HepG2 (cell line): Measurements from ENCODE around the gene DOCK9. TPM values are rescaled to one million over a fixed set of nuclear protein-coding genes. Genes with fewer than 3 reads are reported as not detected.

Experiments used
- EP300 ChIP-seq, 3 experiments: sonication (generic) in 1 of 3; formaldehyde crosslinking in 1 of 3; IDR thresholded peaks; 2 replicates each; pipeline versions ENCODE4 v1.5.1 to v1.6.1; 2011 to 2020; ENCODE audit warnings: low read depth in 2 of 3, low read length in 2 of 3, borderline replicate concordance in 1 of 3, improper control_type of control experiment in 1 of 3, mild to moderate bottlenecking in 1 of 3, missing genetic modification reagents in 1 of 3, moderate library complexity in 1 of 3
- FLYWCH1 ChIP-seq: sonication (generic); formaldehyde crosslinking; IDR thresholded peaks from 2 replicates; pipeline ENCODE4 v1.8.1; 2023; ENCODE audit warnings: mild to moderate bottlenecking, missing genetic modification reagents
- GABPB1 ChIP-seq: IDR thresholded peaks from 2 replicates; pipeline ENCODE4 v1.6.1; 2016; ENCODE audit warnings: mild to moderate bottlenecking, missing genetic modification reagents, moderate library complexity, missing compliant biosample characterization
- HNF1B ChIP-seq: sonication (generic); formaldehyde crosslinking; IDR thresholded peaks from 2 replicates; pipeline ENCODE4 v1.5.1; 2020; ENCODE audit warnings: mild to moderate bottlenecking, moderate library complexity, missing genetic modification reagents
- HNF4G ChIP-seq, 2 experiments: sonication (generic) in 1 of 2; formaldehyde crosslinking in 1 of 2; IDR thresholded peaks; 2 replicates each; pipeline versions ENCODE4 v1.4.0 to v1.6.1; 2011 to 2020; ENCODE audit warnings: borderline replicate concordance in 2 of 2, low read depth in 2 of 2, mild to moderate bottlenecking in 2 of 2, low read length in 1 of 2, missing genetic modification reagents in 1 of 2, moderate library complexity in 1 of 2
- HNRNPK ChIP-seq: fragments of 200-400 bp; formaldehyde crosslinking; IDR thresholded peaks from 2 replicates; pipeline ENCODE4 v1.6.1; 2018; ENCODE audit warnings: low read length, low read depth, moderate library complexity, mild to moderate bottlenecking; ENCODE audit not compliant: poor library complexity, severe bottlenecking
- HOMEZ ChIP-seq: IDR thresholded peaks from 2 replicates; pipeline ENCODE4 v1.6.1; 2016; ENCODE audit warnings: low read depth
- IKZF5 ChIP-seq: IDR thresholded peaks from 2 replicates; pipeline ENCODE4 v1.6.1; 2018; ENCODE audit warnings: missing genetic modification reagents, mild to moderate bottlenecking, missing compliant biosample characterization
- JUND ChIP-seq: sonication (generic); formaldehyde crosslinking; IDR thresholded peaks from 2 replicates; pipeline ENCODE4 v1.8.0; 2022; ENCODE audit warnings: mild to moderate bottlenecking, missing genetic modification reagents
- MED1 ChIP-seq: sonication (generic); formaldehyde crosslinking; IDR thresholded peaks from 2 replicates; pipeline ENCODE4 v1.4.0; 2020; ENCODE audit warnings: missing genetic modification reagents
- RXRB ChIP-seq: IDR thresholded peaks from 2 replicates; pipeline ENCODE4 v1.6.1; 2016; ENCODE audit warnings: borderline replicate concordance, missing genetic modification reagents, missing compliant biosample characterization
- TEAD3 ChIP-seq: optimal IDR thresholded peaks from 2 replicates; pipeline ENCODE3; 2016; ENCODE audit warnings: borderline replicate concordance
- ZBTB10 ChIP-seq: sonication (generic); formaldehyde crosslinking; IDR thresholded peaks from 2 replicates; pipeline ENCODE4 v1.4.0; 2020; ENCODE audit warnings: missing genetic modification reagents, borderline replicate concordance
- ZBTB43 ChIP-seq: sonication (generic); formaldehyde crosslinking; conservative IDR thresholded peaks from 2 replicates; pipeline ENCODE4 v1.4.0; 2020; ENCODE audit warnings: missing genetic modification reagents
- ZNF12 ChIP-seq: sonication (generic); formaldehyde crosslinking; IDR thresholded peaks from 2 replicates; pipeline ENCODE4 v1.5.0; 2020; ENCODE audit warnings: missing genetic modification reagents
- ZNF383 ChIP-seq: sonication (generic); formaldehyde crosslinking; IDR thresholded peaks from 2 replicates; pipeline ENCODE4 v1.4.0; 2020; ENCODE audit warnings: missing genetic modification reagents, mild to moderate bottlenecking, borderline replicate concordance
- ZNF605 ChIP-seq: sonication (generic); formaldehyde crosslinking; IDR thresholded peaks from 2 replicates; pipeline ENCODE4 v1.8.0; 2022; ENCODE audit warnings: mild to moderate bottlenecking, missing genetic modification reagents
- ZSCAN22 ChIP-seq: sonication (generic); formaldehyde crosslinking; IDR thresholded peaks from 2 replicates; pipeline ENCODE4 v1.4.0; 2020; ENCODE audit warnings: mild to moderate bottlenecking, missing genetic modification reagents
- polyA plus RNA-seq, 8 experiments: library from polyadenylated mRNA; depleted of rRNA in 3 of 8; stranded (reverse) in 7 of 8; unstranded in 1 of 8; fragments of >200 nt; fragmentation: Illumina TruSeq in 4 of 8; extraction: Trizol in 4 of 8; gene quantifications; 2 replicates each; pipeline versions ENCODE4 v1.2.1 to v1.2.3, GENCODE V29; 2011 to 2016; ENCODE audit warnings: low read depth in 4 of 8, missing spikeins in 1 of 8, mixed read lengths in 1 of 8; ENCODE audit not compliant: insufficient read depth in 1 of 8
- total RNA-seq, 5 experiments: library from RNA; depleted of rRNA; stranded (reverse); fragments of >200 nt; fragmentation: Illumina TruSeq; extraction: Trizol; gene quantifications; 2 replicates each; pipeline ENCODE4 v1.2.3, GENCODE V29; 2016; ENCODE audit warnings: low read depth in 1 of 5

Gene DOCK9
- total and polyA plus RNA-seq, 2 of the 13 experiments (the other 11 are each of a cell fraction or from before 2014, with no cell fraction given), result 0.44 to 0.97 TPM

- TF ChIP-seq EP300 (IDR thresholded peaks at IDR 0.05; ENCODE audit: low read depth in 2 of 2, low read length in 2 of 2) (peak in 1 of 2 experiments; percentile 52; a peak in 2 of 4 replicates), EP300 (CRISPR knock-in tag; IDR thresholded peaks at IDR 0.05; ENCODE audit: borderline replicate concordance) (no peak; the same call in 1 of the 2 replicates), HNF1B (peak; percentile 76; the same call in 1 of the 2 replicates), ZNF12 (CRISPR knock-in tag) (peak; percentile 95), HOMEZ (CRISPR knock-in tag) (peak; percentile 15; the same call in 1 of the 2 replicates), JUND (peak; percentile 84), IKZF5 (CRISPR knock-in tag) (peak; percentile 71), MED1 (peak; percentile 53), GABPB1 (peak; percentile 40; the same call in 1 of the 2 replicates), ZBTB43 (peak; percentile 62; the same call in 1 of the 2 replicates), ZBTB10 (CRISPR knock-in tag) (peak; percentile 79; the same call in 1 of the 2 replicates), ZSCAN22 (CRISPR knock-in tag) (no peak), ZNF383 (no peak), TEAD3 (CRISPR knock-in tag) (peak; percentile 61), ZNF605 (CRISPR knock-in tag) (0 out of 2 replicates have a peak, but pooled peaks have one; percentile 33), HNRNPK (no peak), FLYWCH1 (CRISPR knock-in tag) (no peak), HNF4G (IDR thresholded peaks at IDR 0.05; ENCODE audit: borderline replicate concordance, low read depth, low read length) (peak; percentile 40; the same call in 1 of the 2 replicates), HNF4G (CRISPR knock-in tag; IDR thresholded peaks at IDR 0.05; ENCODE audit: borderline replicate concordance, low read depth) (no peak), RXRB (CRISPR knock-in tag) (peak; percentile 58; the same call in 1 of the 2 replicates)
Observed at GRCh38 chr13:98775844-98776598, 201.8 kb downstream of the DOCK9 start (continued).
